HUES48 (cell line): Measurements from ENCODE around the gene SAA1.
"Not testable (repeated sequence)": the region's sequence is repeated elsewhere in the genome, so short reads cannot be mapped to it uniquely, and the experiment has no call there.

Source experiments
- H3K27ac ChIP-seq: one replicate; pipeline ENCODE4 v1.7.0; 2013; ENCODE audit warnings: low read depth, low read length, inconsistent platforms
- H3K27me3 ChIP-seq: 2 replicates; pipeline ENCODE4 v1.6.1; 2013; ENCODE audit warnings: mild to moderate bottlenecking, low read length; ENCODE audit not compliant: control insufficient read depth, insufficient read depth
- H3K36me3 ChIP-seq: 2 replicates; pipeline ENCODE4 v1.6.1; 2013; ENCODE audit warnings: low read length; ENCODE audit not compliant: control insufficient read depth, insufficient read depth
- H3K4me1 ChIP-seq: 2 replicates; pipeline ENCODE4 v1.6.1; 2013; ENCODE audit warnings: mild to moderate bottlenecking, low read length; ENCODE audit not compliant: control insufficient read depth, insufficient read depth
- H3K4me3 ChIP-seq: 2 replicates; pipeline ENCODE4 v1.5.1; 2013; ENCODE audit warnings: mild to moderate bottlenecking, low read depth, low read length
- H3K9ac ChIP-seq: 2 replicates; pipeline ENCODE4 v1.6.1; 2013; ENCODE audit warnings: mild to moderate bottlenecking, low read depth, low read length, moderate library complexity
- H3K9me3 ChIP-seq: 2 replicates; pipeline ENCODE4 v1.6.1; 2013; ENCODE audit warnings: low read length; ENCODE audit not compliant: control insufficient read depth, insufficient read depth

SAA1 gene

GRCh38 chr11:18262681-18263350 is 3.2 kb upstream of the SAA1 start:
- H3K27ac ChIP-seq, H3K9me3 ChIP-seq, H3K4me1 ChIP-seq, H3K9ac ChIP-seq, H3K27me3 ChIP-seq, H3K36me3 ChIP-seq, H3K4me3 ChIP-seq: not testable (repeated sequence)

- H3K9ac ChIP-seq: no peak overlapping the region
- no peak overlapping the region for H3K27ac ChIP-seq
- H3K4me3 ChIP-seq: no peak overlapping the region
- no peaks in the 10 kb centered on the region for H3K27me3 ChIP-seq
- H3K36me3 ChIP-seq: no peaks in the 10 kb centered on the region
- no peaks in the 10 kb centered on the region for H3K9me3 ChIP-seq
- H3K4me1 ChIP-seq: no peaks in the 10 kb centered on the region
Observed at GRCh38 chr11:18264035-18264434, 2.0 kb upstream of the SAA1 start.

- Histone ChIP-seq H3K4me1 (no peaks in the 10 kb centered on the region), H3K9me3 (no peaks in the 10 kb centered on the region), H3K9ac (no peak overlapping the region), H3K27ac (no peak overlapping the region), H3K4me3 (no peak overlapping the region), H3K36me3 (no peaks in the 10 kb centered on the region), H3K27me3 (no peaks in the 10 kb centered on the region)
Observed at GRCh38 chr11:18264677-18265555, 1.1 kb upstream of the SAA1 start.

- not testable (repeated sequence) for H3K4me1 ChIP-seq, H3K36me3 ChIP-seq, H3K4me3 ChIP-seq, H3K9ac ChIP-seq, H3K27me3 ChIP-seq, H3K27ac ChIP-seq, H3K9me3 ChIP-seq
Observed at GRCh38 chr11:18267335-18268133, 1.5 kb downstream of the SAA1 start.

GRCh38 chr11:18269252-18269651 is 3.2 kb downstream of the SAA1 start:
- H3K9me3 ChIP-seq, H3K4me1 ChIP-seq, H3K27ac ChIP-seq, H3K27me3 ChIP-seq, H3K4me3 ChIP-seq, H3K36me3 ChIP-seq, H3K9ac ChIP-seq: not testable (repeated sequence)

GRCh38 chr11:18270102-18270501 is 4.0 kb downstream of the SAA1 start:
- no peak overlapping the region for H3K4me3 ChIP-seq

GRCh38 chr11:18271206-18271605 is 5.1 kb downstream of the SAA1 start:
- Histone ChIP-seq H3K9me3 (no peaks in the 10 kb centered on the region), H3K4me1 (no peaks in the 10 kb centered on the region), H3K27ac (no peak overlapping the region), H3K27me3 (no peaks in the 10 kb centered on the region), H3K9ac (no peak overlapping the region), H3K36me3 (no peaks in the 10 kb centered on the region), H3K4me3 (no peak overlapping the region)

More at GRCh38 chr11:18270102-18270501, 4.0 kb downstream of the SAA1 start:
- no peaks in the 10 kb centered on the region for H3K4me1 ChIP-seq
- no peaks in the 10 kb centered on the region for H3K27me3 ChIP-seq
- H3K9me3 ChIP-seq: no peaks in the 10 kb centered on the region
- H3K9ac ChIP-seq: no peak overlapping the region
- H3K36me3 ChIP-seq: no peaks in the 10 kb centered on the region
- H3K27ac ChIP-seq: no peak overlapping the region

GRCh38 chr11:18277565-18278271 is 11.7 kb downstream of the SAA1 start:
- Histone ChIP-seq H3K9me3 (no peaks in the 10 kb centered on the region), H3K4me3 (no peak overlapping the region), H3K27ac (no peak overlapping the region)

GRCh38 chr11:18280438-18281045 is 14.5 kb downstream of the SAA1 start:
- peaks cover 70% of the 10 kb centered on the region for H3K36me3 ChIP-seq
- H3K9me3 ChIP-seq: no peaks in the 10 kb centered on the region
- H3K4me3 ChIP-seq: no peak overlapping the region
- no peak overlapping the region for H3K27ac ChIP-seq
- H3K9ac ChIP-seq: no peak overlapping the region
- no peaks in the 10 kb centered on the region for H3K4me1 ChIP-seq
- no peaks in the 10 kb centered on the region for H3K27me3 ChIP-seq

More at GRCh38 chr11:18277565-18278271, 11.7 kb downstream of the SAA1 start:
- Histone ChIP-seq H3K4me1 (no peaks in the 10 kb centered on the region), H3K36me3 (peaks cover 43% of the 10 kb centered on the region), H3K9ac (no peak overlapping the region), H3K27me3 (no peaks in the 10 kb centered on the region)

GRCh38 chr11:18282626-18283025 is 16.6 kb downstream of the SAA1 start:
- Histone ChIP-seq H3K27ac (no peak overlapping the region), H3K9ac (no peak overlapping the region), H3K4me1 (no peaks in the 10 kb centered on the region), H3K27me3 (no peaks in the 10 kb centered on the region), H3K36me3 (peaks cover 91% of the 10 kb centered on the region), H3K9me3 (no peaks in the 10 kb centered on the region), H3K4me3 (no peak overlapping the region)
